H9 (cell line): ENCODE results near the gene DTHD1. TPM values are rescaled to one million over a fixed set of nuclear protein-coding genes. Genes with fewer than 3 reads are reported as not detected.

Experiments used
- DNase-seq: peaks from one replicate; pipeline ENCODE4 v3.0.0-alpha.2; 2017
- H2AFZ ChIP-seq: one replicate; pipeline ENCODE4 v1.6.1; 2013; ENCODE audit warnings: mild to moderate bottlenecking, low read length, control low read depth, moderate library complexity
- H2AK5ac ChIP-seq: 2 replicates; pipeline ENCODE4 v1.6.1; 2013; ENCODE audit warnings: low read length, control low read depth, mixed read lengths; ENCODE audit not compliant: insufficient read length
- H2BK120ac ChIP-seq: one replicate; pipeline ENCODE4 v1.6.1; 2013; ENCODE audit warnings: low read depth, mild to moderate bottlenecking, low read length, control low read depth, inconsistent platforms; ENCODE audit not compliant: poor library complexity, severe bottlenecking
- H2BK12ac ChIP-seq: 2 replicates; pipeline ENCODE4 v1.6.1; 2013; ENCODE audit warnings: low read length, control low read depth, mixed read lengths, low read depth; ENCODE audit not compliant: insufficient read length
- H2BK15ac ChIP-seq: 2 replicates; pipeline ENCODE4 v1.6.1; 2013; ENCODE audit warnings: low read depth, low read length, control low read depth
- H2BK20ac ChIP-seq: one replicate; pipeline ENCODE4 v1.6.1; 2013; ENCODE audit warnings: low read depth, mild to moderate bottlenecking, low read length, control low read depth, inconsistent platforms; ENCODE audit not compliant: poor library complexity, severe bottlenecking
- H2BK5ac ChIP-seq: 2 replicates; pipeline ENCODE4 v1.6.1; 2013; ENCODE audit warnings: low read length, control low read depth, mixed read lengths; ENCODE audit not compliant: insufficient read length
- H3K14ac ChIP-seq: 2 replicates; pipeline ENCODE4 v1.6.1; 2013; ENCODE audit warnings: low read length, control low read depth; ENCODE audit not compliant: insufficient read depth
- H3K18ac ChIP-seq: 2 replicates; pipeline ENCODE4 v1.6.1; 2013; ENCODE audit warnings: low read depth, mild to moderate bottlenecking, mixed read lengths, low read length, control low read depth; ENCODE audit not compliant: insufficient read length
- H3K23ac ChIP-seq: 2 replicates; pipeline ENCODE4 v1.6.1; 2013; ENCODE audit warnings: low read length, control low read depth, mixed read lengths, low read depth; ENCODE audit not compliant: insufficient read length
- H3K23me2 ChIP-seq: 2 replicates; pipeline ENCODE4 v1.6.1; 2013; ENCODE audit warnings: low read depth, mild to moderate bottlenecking, mixed read lengths, low read length, control low read depth; ENCODE audit not compliant: insufficient read length, poor library complexity, severe bottlenecking
- H3K27ac ChIP-seq: 2 replicates; pipeline ENCODE4 v1.5.1; 2013; ENCODE audit warnings: low read length, control low read depth, mixed read lengths, low read depth; ENCODE audit not compliant: insufficient read length
- H3K27me3 ChIP-seq: 2 replicates; pipeline ENCODE4 v1.6.1; 2013; ENCODE audit warnings: low read length, control low read depth, inconsistent platforms; ENCODE audit not compliant: insufficient read depth
- H3K4ac ChIP-seq: 2 replicates; pipeline ENCODE4 v1.6.1; 2013; ENCODE audit warnings: low read depth, mild to moderate bottlenecking, control low read depth, inconsistent platforms, low read length, moderate library complexity
- H3K4me1 ChIP-seq: 2 replicates; pipeline ENCODE4 v1.6.1; 2013; ENCODE audit warnings: low read length, control low read depth, inconsistent platforms; ENCODE audit not compliant: insufficient read depth
- H3K4me2 ChIP-seq: 2 replicates; pipeline ENCODE4 v1.6.1; 2013; ENCODE audit warnings: low read length, control low read depth, mixed read lengths; ENCODE audit not compliant: insufficient read length, insufficient read depth
- H3K56ac ChIP-seq: 2 replicates; pipeline ENCODE4 v1.6.1; 2013; ENCODE audit warnings: low read depth, mild to moderate bottlenecking, mixed read lengths, low read length, control low read depth; ENCODE audit not compliant: insufficient read length
- H3K79me1 ChIP-seq: 2 replicates; pipeline ENCODE4 v1.6.1; 2013; ENCODE audit warnings: low read depth, mild to moderate bottlenecking, moderate library complexity, low read length, control low read depth, inconsistent platforms; ENCODE audit not compliant: insufficient read depth, poor library complexity, severe bottlenecking
- H3K79me2 ChIP-seq: 2 replicates; pipeline ENCODE4 v1.6.1; 2013; ENCODE audit warnings: low read length, control low read depth, inconsistent platforms; ENCODE audit not compliant: insufficient read depth
- H3K9ac ChIP-seq: 2 replicates; pipeline ENCODE4 v1.6.1; 2013; ENCODE audit warnings: low read length, control low read depth, mixed read lengths; ENCODE audit not compliant: insufficient read length; ENCODE audit errors: extremely low read depth
- H3K9me3 ChIP-seq: one replicate; pipeline ENCODE4 v1.6.1; 2013; ENCODE audit warnings: low read depth, low read length, inconsistent platforms; ENCODE audit not compliant: control insufficient read depth
- H3T11ph ChIP-seq: one replicate; pipeline ENCODE4 v1.6.1; 2013; ENCODE audit warnings: mild to moderate bottlenecking, low read length, control low read depth, inconsistent platforms
- H4K20me1 ChIP-seq: one replicate; pipeline ENCODE4 v1.6.1; 2013; ENCODE audit not compliant: control insufficient read depth, insufficient read length, insufficient read depth
- H4K5ac ChIP-seq: 2 replicates; pipeline ENCODE4 v1.6.1; 2013; ENCODE audit warnings: low read depth, mild to moderate bottlenecking, mixed read lengths, low read length, control low read depth; ENCODE audit not compliant: insufficient read length
- H4K8ac ChIP-seq: replicated peaks from 2 replicates; pipeline ENCODE4 v1.6.1; 2013; ENCODE audit warnings: low read length, control low read depth, mixed read lengths, low read depth; ENCODE audit not compliant: insufficient read length
- H4K91ac ChIP-seq: 2 replicates; pipeline ENCODE4 v1.6.1; 2013; ENCODE audit warnings: low read depth, mild to moderate bottlenecking, moderate library complexity, mixed read lengths, low read length, control low read depth; ENCODE audit not compliant: insufficient read length
- H3K27ac Mint-ChIP-seq, 3 experiments: 2 replicates in 2 of 3; 3 replicates in 1 of 3; pipeline ENCODE4 v1.8.0; 2020 to 2021; ENCODE audit warnings: mixed read lengths in 3 of 3, mild to moderate bottlenecking in 1 of 3, moderate library complexity in 1 of 3
- H3K27me3 Mint-ChIP-seq: 2 replicates; pipeline ENCODE4 v1.8.0; 2021; ENCODE audit warnings: low read depth, mild to moderate bottlenecking, moderate library complexity, mixed read lengths
- H3K36me3 Mint-ChIP-seq, 3 experiments: 2 replicates in 2 of 3; 3 replicates in 1 of 3; pipeline ENCODE4 v1.8.0; 2020 to 2021; ENCODE audit warnings: low read depth in 3 of 3, mixed read lengths in 3 of 3; ENCODE audit not compliant: insufficient read depth in 1 of 3
- H3K4me1 Mint-ChIP-seq, 2 experiments: 2 replicates each; pipeline ENCODE4 v1.8.0; 2020; ENCODE audit warnings: mixed read lengths in 2 of 2
- H3K4me3 Mint-ChIP-seq, 2 experiments: 2 replicates in 1 of 2; 3 replicates in 1 of 2; pipeline ENCODE4 v1.8.0; 2020 to 2021; ENCODE audit warnings: mild to moderate bottlenecking in 2 of 2, mixed read lengths in 2 of 2, moderate library complexity in 1 of 2
- H3K9me3 Mint-ChIP-seq, 2 experiments: 2 replicates in 1 of 2; 3 replicates in 1 of 2; pipeline ENCODE4 v1.8.0; 2020; ENCODE audit warnings: mild to moderate bottlenecking in 2 of 2, mixed read lengths in 2 of 2, moderate library complexity in 1 of 2
- WGBS: extraction: QIAGEN DNeasy Blood & Tissue Kit; methylation state at CpG from one replicate; pipeline ENCODE4 v1.1.7; 2013; ENCODE audit warnings: missing lambda C conversion rate, low lambda C conversion rate, mixed read lengths; ENCODE audit not compliant: insufficient read length; ENCODE audit errors: extremely low coverage; 5-methylcytosine and 5-hydroxymethylcytosine counted together
- total RNA-seq: library from RNA; stranded (reverse); gene quantifications from 2 replicates; pipeline ENCODE4 v1.2.1, GENCODE V29; 2021
- TF ChIP-seq, protein P1 (sequence below): fragments of 200-600 bp; sonication (generic); conservative IDR thresholded peaks from 3 replicates; pipeline ENCODE4 v1.8.0; 2021; ENCODE audit warnings: antibody characterized with exemption, mild to moderate bottlenecking

Gene DTHD1
- total RNA-seq, 1 experiment from 2014 or later, result not detected

DNA sequence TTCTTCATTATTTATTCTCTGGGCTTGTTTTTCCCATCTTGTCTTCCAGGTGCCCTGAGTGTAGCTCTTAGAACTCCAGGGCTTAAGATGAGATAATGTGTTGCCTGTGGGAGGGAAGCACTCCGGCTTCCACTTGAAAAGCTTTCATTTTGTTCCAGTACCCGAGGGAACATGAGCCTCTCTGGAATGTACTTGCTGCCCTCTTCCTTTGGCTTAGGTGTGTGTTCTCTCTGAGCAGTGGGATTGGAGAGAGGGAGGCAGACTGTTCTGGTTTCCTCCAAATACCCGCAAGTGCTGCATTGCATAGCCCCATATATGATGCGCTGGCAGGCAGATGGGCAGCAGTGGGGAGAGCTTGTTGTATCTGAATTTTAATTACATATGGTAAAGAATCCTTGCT is 861 bp upstream of the DTHD1 start:
- Histone ChIP-seq H3K18ac (no peak overlapping the region), H4K8ac (no peak overlapping the region), H2AK5ac (no peak overlapping the region), H2BK20ac (no peak overlapping the region), H2AFZ (no peak overlapping the region), H3K27me3 (no peaks in the 10 kb centered on the region), H3K27ac (no peak overlapping the region), H3K4me1 (no peaks in the 10 kb centered on the region), H3K23ac (no peak overlapping the region), H2BK15ac (no peak overlapping the region), H3K23me2 (no peaks in the 10 kb centered on the region), H3K4me2 (no peak overlapping the region), H3K79me1 (no peaks in the 10 kb centered on the region), H3K4ac (no peak overlapping the region), H3K14ac (no peak overlapping the region), H3K79me2 (no peaks in the 10 kb centered on the region), H2BK5ac (no peak overlapping the region), H4K91ac (no peak overlapping the region), H3T11ph (no peak overlapping the region), H2BK120ac (no peak overlapping the region), H4K5ac (no peak overlapping the region), H3K9me3 (no peaks in the 10 kb centered on the region), H3K56ac (no peak overlapping the region), H4K20me1 (no peaks in the 10 kb centered on the region), H2BK12ac (no peak overlapping the region), H3K9ac (no peak overlapping the region)
- peak overlapping the region in 2 of 3 experiments; percentile 34 to 45; a peak in 3 of 7 replicates for H3K27ac Mint-ChIP-seq
- peak; percentile 29 for DNase-seq
- H3K4me1 Mint-ChIP-seq, result peaks cover 6 to 8% of the 10 kb centered on the region in 2 experiments
- TF ChIP-seq, protein P1, sequence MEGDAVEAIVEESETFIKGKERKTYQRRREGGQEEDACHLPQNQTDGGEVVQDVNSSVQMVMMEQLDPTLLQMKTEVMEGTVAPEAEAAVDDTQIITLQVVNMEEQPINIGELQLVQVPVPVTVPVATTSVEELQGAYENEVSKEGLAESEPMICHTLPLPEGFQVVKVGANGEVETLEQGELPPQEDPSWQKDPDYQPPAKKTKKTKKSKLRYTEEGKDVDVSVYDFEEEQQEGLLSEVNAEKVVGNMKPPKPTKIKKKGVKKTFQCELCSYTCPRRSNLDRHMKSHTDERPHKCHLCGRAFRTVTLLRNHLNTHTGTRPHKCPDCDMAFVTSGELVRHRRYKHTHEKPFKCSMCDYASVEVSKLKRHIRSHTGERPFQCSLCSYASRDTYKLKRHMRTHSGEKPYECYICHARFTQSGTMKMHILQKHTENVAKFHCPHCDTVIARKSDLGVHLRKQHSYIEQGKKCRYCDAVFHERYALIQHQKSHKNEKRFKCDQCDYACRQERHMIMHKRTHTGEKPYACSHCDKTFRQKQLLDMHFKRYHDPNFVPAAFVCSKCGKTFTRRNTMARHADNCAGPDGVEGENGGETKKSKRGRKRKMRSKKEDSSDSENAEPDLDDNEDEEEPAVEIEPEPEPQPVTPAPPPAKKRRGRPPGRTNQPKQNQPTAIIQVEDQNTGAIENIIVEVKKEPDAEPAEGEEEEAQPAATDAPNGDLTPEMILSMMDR, result no peak
- no CpG with 5 or more reads among the region's 4 CpGs for WGBS
- H3K36me3 Mint-ChIP-seq, result no peaks in the 10 kb centered on the region
- H3K27me3 Mint-ChIP-seq, result no peaks in the 10 kb centered on the region
- no peak overlapping the region for H3K4me3 Mint-ChIP-seq
- H3K9me3 Mint-ChIP-seq, result no peaks in the 10 kb centered on the region
